Gastrocnemius medialis (tissue), 4 donors: ENCODE measurements around the gene EFNB2. TPM values are rescaled to one million over a fixed set of nuclear protein-coding genes. Genes with fewer than 3 reads are reported as not detected.
A peak's percentile ranks its signal among the peaks of the same experiment; 100 is the strongest.

Experiments used
- ATAC-seq, 2 donors: fragments of 150-250 bp; one replicate each; pipeline ENCODE4 v1.9.1; 2016
- DNase-seq, 2 donors: peaks; one replicate each; pipeline ENCODE4 v3.0.0-alpha.2; 2019
- H3K27ac ChIP-seq, 4 donors: fragments of 200-600 bp; sonication (generic); 1 replicate in 1 of 4; 2 replicates in 3 of 4; pipeline ENCODE4 v1.5.1; 2016 to 2018; ENCODE audit warnings: mild to moderate bottlenecking in 2 of 4, moderate library complexity in 1 of 4
- H3K27me3 ChIP-seq, 3 donors: fragments of 200-600 bp; sonication (generic) in 2 of 3; 1 replicate in 1 of 3; 2 replicates in 2 of 3; pipeline versions ENCODE4 v1.5.1 to v1.6.0; 2016 to 2019; ENCODE audit warnings: mild to moderate bottlenecking in 1 of 3, moderate library complexity in 1 of 3
- H3K36me3 ChIP-seq, 2 donors: fragments of 200-600 bp; sonication (generic) in 1 of 2; one replicate each; pipeline ENCODE4 v1.5.1; 2017 to 2018
- H3K4me1 ChIP-seq, 2 donors: fragments of 200-600 bp; sonication (generic) in 1 of 2; one replicate each; pipeline ENCODE4 v1.5.1; 2016 to 2017; ENCODE audit warnings: mild to moderate bottlenecking in 2 of 2
- H3K4me3 ChIP-seq, 4 donors: fragments of 200-600 bp; sonication (generic) in 3 of 4; 1 replicate in 1 of 4; 2 replicates in 3 of 4; pipeline ENCODE4 v1.5.1; 2016 to 2019; ENCODE audit warnings: mild to moderate bottlenecking in 2 of 4
- H3K9me3 ChIP-seq, 3 donors: fragments of 200-600 bp; sonication (generic) in 2 of 3; 1 replicate in 1 of 3; 2 replicates in 2 of 3; pipeline ENCODE4 v1.5.1; 2016 to 2019
- POLR2A ChIP-seq, 2 donors: fragments of 450-650 bp; IDR thresholded peaks; one replicate each; pipeline ENCODE4 v1.6.1; 2017; ENCODE audit warnings: antibody characterized with exemption in 2 of 2, mild to moderate bottlenecking in 2 of 2, moderate library complexity in 2 of 2
- in situ Hi-C, 4 donors: fragments of 200-750 bp; cut with MboI; loops; one replicate each; pipeline versions ENCODE4 v1.15.0 to v1.8.0; 2017; ENCODE audit warnings: low sequenced_read_pairs in 4 of 4
- intact Hi-C: fragments of 100-400 bp; cut with DNase I; formaldehyde crosslinking; loops from one replicate; pipeline ENCODE4 v1.15.1; 2023; ENCODE audit warnings: low total_unique reads
- total RNA-seq, 4 donors: library from RNA; depleted of rRNA; stranded (reverse); fragments of >200 nt; gene quantifications; one replicate each; pipeline versions ENCODE4 v1.1.0 to v1.2.3, GENCODE V29; 2016
- TF ChIP-seq, protein P1 (sequence below), 5 experiments: fragments of 450-650 bp in 3 of 5; fragments of 200-600 bp in 2 of 5; sonication (generic) in 2 of 5; IDR thresholded peaks in 4 of 5; conservative IDR thresholded peaks in 1 of 5; 1 replicate in 4 of 5; 2 replicates in 1 of 5; pipeline ENCODE4 v1.5.1; 2016 to 2019; ENCODE audit warnings: antibody characterized with exemption in 5 of 5, mild to moderate bottlenecking in 3 of 5, moderate library complexity in 3 of 5

EFNB2 gene
- total RNA-seq, 4 donors from 2014 or later: 5.7 to 9.3 (median 6.1) TPM

DNA sequence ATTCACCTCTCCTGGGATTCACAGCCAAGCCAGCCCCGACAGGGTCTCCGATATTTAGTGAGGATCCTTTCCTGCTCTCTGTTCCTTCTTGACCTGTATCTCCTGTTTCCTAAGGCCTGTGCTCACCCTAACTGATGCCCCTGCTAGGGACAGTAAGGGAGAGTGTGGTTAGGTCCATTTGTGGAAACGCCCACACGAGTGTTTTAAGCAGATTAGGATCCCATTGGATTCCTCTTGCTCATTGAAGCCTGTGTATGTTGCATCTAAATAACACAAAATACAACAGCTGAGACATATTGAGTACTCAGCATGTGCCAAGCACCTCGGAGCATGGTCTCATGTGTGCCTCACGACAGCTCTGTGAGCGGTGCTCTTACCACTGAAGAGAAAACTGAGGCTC is 64.9 kb downstream of the EFNB2 start:
- Histone ChIP-seq H3K4me1 (no peaks in the 10 kb centered on the region), H3K36me3 (no peaks in the 10 kb centered on the region), H3K27ac (no peak overlapping the region), H3K9me3 (no peaks in the 10 kb centered on the region), H3K27me3 (no peaks in the 10 kb centered on the region), H3K4me3 (no peak overlapping the region)
- in situ Hi-C loops: no loop called here
- TF ChIP-seq, protein P1, sequence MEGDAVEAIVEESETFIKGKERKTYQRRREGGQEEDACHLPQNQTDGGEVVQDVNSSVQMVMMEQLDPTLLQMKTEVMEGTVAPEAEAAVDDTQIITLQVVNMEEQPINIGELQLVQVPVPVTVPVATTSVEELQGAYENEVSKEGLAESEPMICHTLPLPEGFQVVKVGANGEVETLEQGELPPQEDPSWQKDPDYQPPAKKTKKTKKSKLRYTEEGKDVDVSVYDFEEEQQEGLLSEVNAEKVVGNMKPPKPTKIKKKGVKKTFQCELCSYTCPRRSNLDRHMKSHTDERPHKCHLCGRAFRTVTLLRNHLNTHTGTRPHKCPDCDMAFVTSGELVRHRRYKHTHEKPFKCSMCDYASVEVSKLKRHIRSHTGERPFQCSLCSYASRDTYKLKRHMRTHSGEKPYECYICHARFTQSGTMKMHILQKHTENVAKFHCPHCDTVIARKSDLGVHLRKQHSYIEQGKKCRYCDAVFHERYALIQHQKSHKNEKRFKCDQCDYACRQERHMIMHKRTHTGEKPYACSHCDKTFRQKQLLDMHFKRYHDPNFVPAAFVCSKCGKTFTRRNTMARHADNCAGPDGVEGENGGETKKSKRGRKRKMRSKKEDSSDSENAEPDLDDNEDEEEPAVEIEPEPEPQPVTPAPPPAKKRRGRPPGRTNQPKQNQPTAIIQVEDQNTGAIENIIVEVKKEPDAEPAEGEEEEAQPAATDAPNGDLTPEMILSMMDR (IDR thresholded peaks at IDR 0.05 in 4 of 5, conservative IDR thresholded peaks at IDR 0.05 in 1 of 5): no peak
- no peak for TF ChIP-seq POLR2A (IDR thresholded peaks at IDR 0.05)
- DNase-seq (no peak), ATAC-seq (no peak)
- intact Hi-C loops: no loop called here

DNA sequence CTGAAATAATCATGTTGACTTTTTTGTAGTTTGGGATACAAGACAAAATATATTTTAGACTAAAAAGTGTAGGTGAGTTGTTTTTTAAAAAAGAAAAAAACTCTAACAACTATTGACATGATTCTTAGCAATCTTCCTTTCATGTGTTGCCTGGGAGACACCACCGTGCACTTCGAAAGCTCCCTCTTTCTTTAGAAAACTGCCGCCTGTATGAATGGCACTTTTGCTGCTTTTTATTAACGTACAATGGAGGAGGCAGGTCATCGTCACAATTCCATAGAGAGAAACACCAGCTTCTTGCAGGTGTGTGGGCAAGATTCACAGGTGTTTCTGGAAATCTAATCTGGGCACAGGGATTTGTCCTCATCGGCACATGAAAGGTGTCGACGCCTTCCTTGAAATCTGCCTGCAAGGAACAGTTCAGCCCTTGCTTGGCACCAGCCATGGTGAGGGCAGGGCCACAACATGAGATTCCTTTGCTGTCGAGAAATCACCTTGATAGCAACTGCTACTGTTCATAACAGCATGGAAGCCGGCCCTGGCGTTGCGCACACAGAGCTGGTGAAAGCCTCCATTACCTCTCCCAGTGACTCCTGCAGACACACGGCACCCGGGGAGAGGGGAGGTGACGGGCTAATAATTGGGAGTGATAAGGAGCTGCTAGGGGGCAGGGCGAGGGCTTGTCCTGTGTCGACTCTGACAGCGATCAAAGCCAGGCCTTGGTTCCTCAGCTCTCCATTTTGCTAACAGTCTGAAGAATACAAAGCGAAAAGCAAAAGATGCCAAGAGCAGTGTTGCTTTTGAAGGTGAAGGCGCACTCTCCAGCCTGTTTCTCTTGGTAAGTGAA is 66.5 kb downstream of the EFNB2 start:
- Histone ChIP-seq H3K27ac (no peak overlapping the region), H3K27me3 (no peaks in the 10 kb centered on the region), H3K4me3 (no peak overlapping the region), H3K9me3 (no peaks in the 10 kb centered on the region), H3K36me3 (no peaks in the 10 kb centered on the region), H3K4me1 (no peaks in the 10 kb centered on the region)
- ATAC-seq (no peak), DNase-seq (no peak)
- in situ Hi-C loops: no loop called here
- intact Hi-C loops: no loop called here
- TF ChIP-seq, protein P1 (IDR thresholded peaks at IDR 0.05 in 4 of 5, conservative IDR thresholded peaks at IDR 0.05 in 1 of 5): no peak
- TF ChIP-seq POLR2A (IDR thresholded peaks at IDR 0.05): no peak

DNA sequence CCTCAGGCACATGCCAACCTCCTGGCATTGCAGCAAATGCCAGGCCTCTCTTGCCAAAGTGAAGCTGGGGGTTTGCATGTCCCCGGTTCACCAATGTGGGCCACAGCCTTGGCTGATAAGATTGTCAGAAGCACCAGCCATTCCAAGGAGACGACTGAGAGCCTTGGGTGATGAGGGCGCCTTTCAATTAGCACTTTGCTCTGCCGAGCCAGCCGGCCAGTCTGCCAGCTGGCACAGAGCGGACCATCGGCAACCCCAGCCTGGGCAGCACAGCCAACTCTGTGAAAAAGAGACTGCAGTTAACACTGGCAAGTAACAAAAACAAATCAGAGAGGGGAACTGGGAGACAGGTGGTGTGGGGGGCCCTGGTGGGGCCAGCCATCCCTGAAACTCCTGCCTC is 67.3 kb downstream of the EFNB2 start:
- TF ChIP-seq, protein P1 (IDR thresholded peaks at IDR 0.05 in 4 of 5, conservative IDR thresholded peaks at IDR 0.05 in 1 of 5): no peak
- no peak for TF ChIP-seq POLR2A (IDR thresholded peaks at IDR 0.05)
- Histone ChIP-seq H3K27ac (no peak overlapping the region), H3K36me3 (no peaks in the 10 kb centered on the region), H3K4me3 (peak overlapping the region in 2 of 4 donors; percentile 15 to 35), H3K9me3 (no peaks in the 10 kb centered on the region), H3K4me1 (no peaks in the 10 kb centered on the region), H3K27me3 (no peaks in the 10 kb centered on the region)
- no peak for DNase-seq
- in situ Hi-C loops: no loop called here
- ATAC-seq: no peak
- intact Hi-C loops: no loop called here

DNA sequence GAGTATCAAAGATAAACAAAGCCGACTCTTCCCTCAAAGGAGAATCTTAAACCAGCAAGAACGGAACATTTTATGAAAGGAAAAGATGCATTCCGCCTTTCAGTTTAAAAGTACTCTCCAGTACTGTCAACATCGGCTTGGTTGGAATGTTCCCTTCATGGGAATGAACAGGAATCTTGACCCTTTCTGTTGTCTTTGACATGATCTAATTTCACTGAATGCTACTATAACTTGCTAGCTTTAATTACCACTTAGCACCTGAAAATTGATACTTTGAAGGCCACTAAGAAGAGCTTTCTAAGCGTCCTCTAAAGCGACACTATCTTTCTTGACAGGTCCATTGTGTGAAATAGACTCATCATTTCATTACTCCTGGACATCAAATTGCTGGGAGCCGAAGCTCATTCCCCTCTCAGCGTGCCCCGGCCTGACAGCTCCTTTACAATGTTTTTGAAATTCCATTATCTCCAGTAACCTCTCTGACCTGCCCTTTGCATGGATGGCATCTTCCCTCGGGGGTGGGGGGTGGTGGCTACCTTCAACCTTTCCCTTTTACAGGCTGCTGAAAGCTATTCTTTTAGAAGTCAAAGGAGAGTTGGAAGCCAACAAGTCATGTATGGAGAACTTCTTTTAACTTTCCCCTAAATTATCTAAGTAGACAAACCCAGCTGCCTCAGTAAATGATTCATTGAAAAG is 67.9 kb downstream of the EFNB2 start:
- in situ Hi-C loops: no loop called here
- Histone ChIP-seq H3K4me1 (no peaks in the 10 kb centered on the region), H3K9me3 (no peaks in the 10 kb centered on the region), H3K36me3 (no peaks in the 10 kb centered on the region), H3K4me3 (peak overlapping the region in 2 of 4 donors; percentile 15 to 35), H3K27ac (no peak overlapping the region), H3K27me3 (no peaks in the 10 kb centered on the region)
- ATAC-seq (no peak), DNase-seq (no peak)
- intact Hi-C loops: no loop called here
- TF ChIP-seq, protein P1 (IDR thresholded peaks at IDR 0.05 in 4 of 5, conservative IDR thresholded peaks at IDR 0.05 in 1 of 5): no peak
- no peak for TF ChIP-seq POLR2A (IDR thresholded peaks at IDR 0.05)
